Keratinocyte (primary cell): ENCODE measurements around the gene ZNF768.

Experiments used
- CTCF ChIP-seq, 3 experiments: IDR thresholded peaks in 1 of 3; conservative IDR thresholded peaks in 1 of 3; optimal IDR thresholded peaks in 1 of 3; 2 replicates in 2 of 3; 3 replicates in 1 of 3; pipeline versions ENCODE3 to v1.5.1; 2011; ENCODE audit warnings: low read length in 3 of 3, mild to moderate bottlenecking in 3 of 3, moderate library complexity in 2 of 3, control low read depth in 1 of 3, inconsistent platforms in 1 of 3; ENCODE audit not compliant: insufficient read depth in 2 of 3; ENCODE audit errors: extremely low read depth in 1 of 3
- EZH2 ChIP-seq: IDR thresholded peaks from one replicate; pipeline ENCODE4 v1.6.1; 2012; ENCODE audit warnings: inconsistent platforms, mild to moderate bottlenecking, low read length, moderate library complexity

GRCh38 chr16:30484887-30485286, 41.5 kb downstream of the ZNF768 start:
- no peak for TF ChIP-seq CTCF (optimal IDR thresholded peaks at IDR 0.05 in 1 of 3, IDR thresholded peaks at IDR 0.05 in 1 of 3, conservative IDR thresholded peaks at IDR 0.05 in 1 of 3; ENCODE audit: extremely low read depth in 1 of 3, insufficient read depth in 2 of 3, low read length in 3 of 3)
- no peak for TF ChIP-seq EZH2
